Middle frontal gyrus (tissue), 1 donor: ENCODE data around the gene AKAP13.
"Not testable (repeated sequence)": the region's sequence is repeated elsewhere in the genome, so short reads cannot be mapped to it uniquely, and the experiment has no call there.

Source experiments
- DNase-seq: peaks from one replicate; pipeline ENCODE4 v3.0.0-alpha.2; 2015; ENCODE audit warnings: low spot score; ENCODE audit errors: extremely low spot score

The AKAP13 gene

GRCh38 chr15:85785887-85786780, 405.7 kb downstream of the AKAP13 start:
- DNase-seq: no peak

GRCh38 chr15:85786781-85787114, 406.3 kb downstream of the AKAP13 start:
- no peak for DNase-seq

DNA sequence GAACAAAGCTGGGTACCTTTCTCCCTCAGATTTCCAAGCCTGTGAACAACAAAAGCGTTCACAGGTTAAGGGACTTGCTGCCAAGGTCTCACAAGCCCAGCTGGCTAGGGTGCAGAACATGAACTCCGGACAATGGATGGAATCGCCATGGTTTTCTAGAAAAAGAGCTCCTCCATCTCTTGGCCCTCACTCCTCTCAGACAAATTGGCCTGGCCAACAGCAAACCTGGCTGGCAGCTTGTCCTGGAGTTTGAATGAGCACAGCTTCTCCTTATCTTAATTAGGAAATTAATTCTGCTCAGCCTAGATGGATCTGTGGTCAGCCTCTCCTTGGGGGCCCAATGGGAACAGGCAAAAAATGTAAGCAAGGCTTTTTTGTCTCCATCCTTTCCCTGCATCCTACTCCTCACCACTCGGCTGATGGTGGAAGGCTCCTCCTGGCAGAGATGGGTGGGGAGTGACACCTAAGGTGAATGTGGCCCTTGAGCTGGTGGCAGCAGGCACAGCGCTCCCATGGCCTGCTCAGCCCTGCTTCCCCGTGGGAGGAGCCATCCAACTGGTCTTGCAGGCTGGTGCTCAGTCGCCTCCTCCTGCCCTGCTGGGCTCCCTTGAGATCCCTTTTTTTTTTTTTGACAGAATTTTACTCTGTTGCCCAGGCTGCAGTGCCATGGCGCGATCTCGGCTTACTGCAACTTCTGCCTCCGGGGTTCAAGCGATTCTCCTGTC, 408.5 kb downstream of the AKAP13 start:
- no peak for DNase-seq

- DNase-seq: no peak
These were observed 409.1 kb downstream of the AKAP13 start for GRCh38 chr15:85789496-85789875.

DNA sequence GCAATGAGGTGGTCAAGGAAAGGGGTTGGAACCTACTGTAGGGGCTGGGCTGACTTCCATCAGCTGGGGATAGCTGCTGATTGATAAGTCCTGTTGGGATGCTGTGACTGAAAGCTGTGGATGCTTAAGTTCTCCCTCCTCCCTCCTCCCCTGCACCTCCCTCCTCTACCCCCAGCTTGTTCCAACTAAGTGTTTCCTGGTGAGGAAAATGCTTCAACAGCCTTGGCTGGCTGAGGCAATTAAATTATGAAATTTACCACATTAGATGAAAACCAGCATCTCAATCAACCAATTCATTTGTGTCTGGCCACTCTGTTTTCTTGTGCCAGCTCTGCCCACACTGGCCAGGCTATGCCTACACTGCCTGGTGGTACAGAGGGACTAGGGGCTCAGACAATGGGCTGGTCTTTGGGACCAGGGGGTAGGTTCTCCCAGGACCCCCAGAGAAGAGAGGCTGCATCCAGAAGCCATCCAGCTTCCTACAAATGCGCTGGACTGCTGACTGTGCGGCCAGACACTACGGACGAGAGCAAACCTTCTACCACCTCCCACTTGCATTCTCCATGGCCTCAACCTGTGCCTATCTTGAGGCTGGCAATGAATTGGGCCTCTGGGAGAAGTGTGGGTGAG, 411.8 kb downstream of the AKAP13 start:
- DNase-seq: no peak

- no peak for DNase-seq
These were observed 412.6 kb downstream of the AKAP13 start for GRCh38 chr15:85792912-85793590.

- DNase-seq: no peak
These were observed 413.5 kb downstream of the AKAP13 start for GRCh38 chr15:85793641-85794597.

DNA sequence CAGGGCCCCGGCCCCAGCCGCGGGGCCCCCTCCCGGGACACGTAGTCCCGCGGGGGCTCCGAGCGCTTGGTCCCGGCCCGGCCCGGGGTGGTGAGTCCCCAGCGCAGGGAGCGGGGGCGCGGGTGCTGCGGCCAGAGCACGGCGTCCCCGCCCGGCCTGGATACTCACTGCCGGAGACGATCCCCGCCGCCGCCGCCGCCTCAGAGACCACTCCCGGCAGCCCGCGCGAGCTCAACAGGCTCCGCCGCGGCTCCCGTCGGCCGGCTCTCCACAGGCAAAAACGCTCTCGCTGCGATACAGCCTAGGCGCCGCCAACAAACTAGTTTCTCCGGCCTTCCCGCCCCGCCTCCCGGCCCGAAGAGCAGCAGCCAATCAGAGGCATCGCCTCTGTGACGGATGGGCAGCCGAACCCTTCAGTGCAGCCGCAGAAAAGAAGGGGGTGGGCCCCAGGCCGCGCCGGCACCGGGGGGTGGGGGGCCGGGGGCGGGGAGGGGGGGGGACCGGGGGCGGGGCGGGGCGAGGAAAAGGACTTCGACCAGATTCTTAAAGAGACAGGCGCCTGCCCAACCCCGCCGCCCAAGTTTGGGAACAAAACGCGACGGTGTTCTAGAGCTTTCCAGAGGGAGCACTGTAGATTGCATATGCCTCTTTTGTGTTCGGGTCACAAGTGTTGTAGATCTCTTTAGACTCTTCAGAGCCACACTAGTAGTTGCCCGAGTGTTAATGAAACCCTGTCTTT, 414.4 kb downstream of the AKAP13 start, which contains the start of gene KLHL25:
KLHL25 (minus strand) TSS at position 328 of the 739 bp plus-strand sequence. CDS start 25,115 bp downstream, outside the sequence.
- DNase-seq: peak; percentile 93

GRCh38 chr15:85795337-85796305, 415.2 kb downstream of the AKAP13 start:
- DNase-seq: no peak

- not testable (repeated sequence) for DNase-seq
These were observed 416.0 kb downstream of the AKAP13 start for GRCh38 chr15:85796371-85796770.
